ENCODE data around the gene CD79B. TPM values are rescaled to one million over a fixed set of nuclear protein-coding genes. Genes with fewer than 3 reads are reported as not detected.
"Not testable (repeated sequence)": the region's sequence is repeated elsewhere in the genome, so short reads cannot be mapped to it uniquely, and the experiment has no call there.

CD79B gene
- total RNA-seq, 2 experiments from 2014 or later = 479 to 751 TPM

- intact Hi-C loops (cut with micrococcal nuclease; ENCODE audit: unreplicated experiment) = loop anchor here (5.0 kb wide), 1 partner anchor 214 kb away; the partner anchor contains the start of gene ERN1
- no peak for DNase-seq (ENCODE audit: low spot score)
Observed at GRCh38 chr17:63918305-63918704, 13.8 kb downstream of the CD79B start.

GRCh38 chr17:63917646-63918045, 14.5 kb downstream of the CD79B start:
- Histone ChIP-seq H2AFZ (ENCODE audit: low read length) (no peak overlapping the region), H3K4me2 (ENCODE audit: low read length) (no peak overlapping the region), H3K9me3 (ENCODE audit: low read length) (no peaks in the 10 kb centered on the region), H3K4me1 (ENCODE audit: insufficient read depth, low read length, poor library complexity, severe bottlenecking) (peaks cover 54% of the 10 kb centered on the region), H3K36me3 (ENCODE audit: insufficient read depth, low read length) (no peaks in the 10 kb centered on the region), H3K9me2 (ENCODE audit: insufficient read depth, low read length) (no peaks in the 10 kb centered on the region), H3K79me2 (ENCODE audit: insufficient read depth, low read depth, low read length) (no peaks in the 10 kb centered on the region), H3K4me3 (ENCODE audit: low read depth, low read length, poor library complexity, severe bottlenecking) (no peak overlapping the region), H3K27ac (ENCODE audit: low read depth, low read length, poor library complexity, severe bottlenecking) (no peak overlapping the region), H4K20me1 (ENCODE audit: insufficient read depth, low read length) (no peaks in the 10 kb centered on the region)
- no TSS peak for BruUV-seq (replicated peaks)
- TF ChIP-seq, protein P1, sequence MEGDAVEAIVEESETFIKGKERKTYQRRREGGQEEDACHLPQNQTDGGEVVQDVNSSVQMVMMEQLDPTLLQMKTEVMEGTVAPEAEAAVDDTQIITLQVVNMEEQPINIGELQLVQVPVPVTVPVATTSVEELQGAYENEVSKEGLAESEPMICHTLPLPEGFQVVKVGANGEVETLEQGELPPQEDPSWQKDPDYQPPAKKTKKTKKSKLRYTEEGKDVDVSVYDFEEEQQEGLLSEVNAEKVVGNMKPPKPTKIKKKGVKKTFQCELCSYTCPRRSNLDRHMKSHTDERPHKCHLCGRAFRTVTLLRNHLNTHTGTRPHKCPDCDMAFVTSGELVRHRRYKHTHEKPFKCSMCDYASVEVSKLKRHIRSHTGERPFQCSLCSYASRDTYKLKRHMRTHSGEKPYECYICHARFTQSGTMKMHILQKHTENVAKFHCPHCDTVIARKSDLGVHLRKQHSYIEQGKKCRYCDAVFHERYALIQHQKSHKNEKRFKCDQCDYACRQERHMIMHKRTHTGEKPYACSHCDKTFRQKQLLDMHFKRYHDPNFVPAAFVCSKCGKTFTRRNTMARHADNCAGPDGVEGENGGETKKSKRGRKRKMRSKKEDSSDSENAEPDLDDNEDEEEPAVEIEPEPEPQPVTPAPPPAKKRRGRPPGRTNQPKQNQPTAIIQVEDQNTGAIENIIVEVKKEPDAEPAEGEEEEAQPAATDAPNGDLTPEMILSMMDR (conservative IDR thresholded peaks at IDR 0.05; ENCODE audit: low read length) = no peak
- no peak for TF ChIP-seq EZH2phosphoT487 (IDR thresholded peaks at IDR 0.05; ENCODE audit: borderline replicate concordance, low read depth, low read length)
- ChIA-PET POLR2A (interaction anchor here (4.8 kb wide), 1 partner anchor 29 kb away, joined by 52 read pairs; no protein-coding TSS in a partner anchor), CTCF (ENCODE audit: unreplicated experiment) (interaction anchor here (3.2 to 3.7 kb wide), 2 partner anchors 29 to 32 kb away, joined by 55 to 94 read pairs; no protein-coding TSS in a partner anchor)
- intact Hi-C loops (cut with micrococcal nuclease; ENCODE audit: unreplicated experiment) = loop anchor here (5.0 kb wide), 1 partner anchor 215 kb away; the partner anchor contains the start of gene ERN1
- DNase-seq (ENCODE audit: low spot score) = no peak

More at GRCh38 chr17:63918305-63918704, 13.8 kb downstream of the CD79B start:
- Histone ChIP-seq H2AFZ (ENCODE audit: low read length) (no peak overlapping the region), H3K9me3 (ENCODE audit: low read length) (no peaks in the 10 kb centered on the region), H3K4me3 (ENCODE audit: low read depth, low read length, poor library complexity, severe bottlenecking) (no peak overlapping the region), H3K4me2 (ENCODE audit: low read length) (no peak overlapping the region), H3K9me2 (ENCODE audit: insufficient read depth, low read length) (no peaks in the 10 kb centered on the region), H4K20me1 (ENCODE audit: insufficient read depth, low read length) (no peaks in the 10 kb centered on the region), H3K4me1 (ENCODE audit: insufficient read depth, low read length, poor library complexity, severe bottlenecking) (peaks cover 60% of the 10 kb centered on the region), H3K27ac (ENCODE audit: low read depth, low read length, poor library complexity, severe bottlenecking) (no peak overlapping the region), H3K36me3 (ENCODE audit: insufficient read depth, low read length) (no peaks in the 10 kb centered on the region), H3K79me2 (ENCODE audit: insufficient read depth, low read depth, low read length) (no peaks in the 10 kb centered on the region)
- TF ChIP-seq EZH2phosphoT487 (IDR thresholded peaks at IDR 0.05; ENCODE audit: borderline replicate concordance, low read depth, low read length) = no peak
- TF ChIP-seq, protein P1 (conservative IDR thresholded peaks at IDR 0.05; ENCODE audit: low read length) = no peak
- POLR2A ChIA-PET = interaction anchor here (4.8 kb wide), 1 partner anchor 28 kb away, joined by 52 read pairs; no protein-coding TSS in a partner anchor
- CTCF ChIA-PET (ENCODE audit: unreplicated experiment) = interaction anchor here (0.6 to 3.7 kb wide), 5 partner anchors 13 to 213 kb away, joined by 3 to 94 read pairs (median 17); no protein-coding TSS in a partner anchor
- BruUV-seq (replicated peaks) = no TSS peak

DNA sequence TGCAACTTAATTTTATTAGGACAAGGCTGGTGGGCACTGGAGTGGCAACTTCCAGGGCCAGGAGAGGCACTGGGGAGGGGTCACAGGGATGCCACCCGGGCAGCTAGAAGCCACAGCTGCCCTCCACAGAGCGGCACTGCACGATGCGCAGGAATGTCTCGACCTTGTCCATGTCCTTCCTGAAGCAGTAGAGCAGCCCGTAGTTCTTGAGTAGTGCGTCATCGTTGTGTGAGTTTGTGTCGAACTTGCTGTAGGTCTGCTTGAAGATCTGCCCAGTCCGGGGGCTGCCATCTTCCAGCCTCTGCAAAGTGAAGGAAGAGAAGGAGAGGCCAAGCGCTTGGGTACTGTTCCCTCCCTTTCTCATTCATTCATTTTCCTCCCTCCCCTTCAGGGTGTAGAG, 14.9 kb downstream of the CD79B start:
- ChIA-PET CTCF (ENCODE audit: unreplicated experiment) (interaction anchor here (3.7 kb wide), 1 partner anchor 29 kb away, joined by 94 read pairs; no protein-coding TSS in a partner anchor), POLR2A (interaction anchor here (4.8 kb wide), 1 partner anchor 29 kb away, joined by 52 read pairs; no protein-coding TSS in a partner anchor)
- H3K4me3 ChIP-seq (ENCODE audit: low read depth, low read length, poor library complexity, severe bottlenecking); H3K9me2 ChIP-seq (ENCODE audit: insufficient read depth, low read length); H2AFZ ChIP-seq (ENCODE audit: low read length); H3K79me2 ChIP-seq (ENCODE audit: insufficient read depth, low read depth, low read length); H3K9me3 ChIP-seq (ENCODE audit: low read length); BruUV-seq (replicated peaks); H3K27ac ChIP-seq (ENCODE audit: low read depth, low read length, poor library complexity, severe bottlenecking); DNase-seq (ENCODE audit: low spot score); H3K36me3 ChIP-seq (ENCODE audit: insufficient read depth, low read length); H3K4me2 ChIP-seq (ENCODE audit: low read length); H4K20me1 ChIP-seq (ENCODE audit: insufficient read depth, low read length): not testable (repeated sequence)
- intact Hi-C loops (cut with micrococcal nuclease; ENCODE audit: unreplicated experiment) = loop anchor here (5.0 kb wide), 1 partner anchor 215 kb away; the partner anchor contains the start of gene ERN1
- H3K4me1 ChIP-seq (ENCODE audit: insufficient read depth, low read length, poor library complexity, severe bottlenecking) = peaks cover 49% of the 10 kb centered on the region

Measured in OCI-LY7 (cell line).